Body of pancreas (tissue), 4 donors: ENCODE measurements around the gene CYTH1. TPM values are rescaled to one million over a fixed set of nuclear protein-coding genes. Genes with fewer than 3 reads are reported as not detected.
A peak's percentile ranks its signal among the peaks of the same experiment; 100 is the strongest.

Experiments
- ATAC-seq: fragments of 150-250 bp; one replicate; pipeline ENCODE4 v1.9.1; 2016
- DNase-seq, 4 donors: peaks; one replicate each; pipeline ENCODE4 v3.0.0-alpha.2; 2019
- H3K27ac ChIP-seq, 4 donors: fragments of 200-600 bp; sonication (generic); 1 replicate in 3 of 4; 2 replicates in 1 of 4; pipeline versions ENCODE4 v1.5.1 to v1.6.1; 2016 to 2019; ENCODE audit warnings: mild to moderate bottlenecking in 1 of 4, mixed read lengths in 1 of 4, moderate library complexity in 1 of 4
- H3K27me3 ChIP-seq, 2 donors: fragments of 200-600 bp; sonication (generic); one replicate each; pipeline ENCODE4 v1.6.0; 2016; ENCODE audit warnings: mild to moderate bottlenecking in 1 of 2
- H3K36me3 ChIP-seq, 2 donors: fragments of 200-600 bp; sonication (generic); replicated peaks in 1 of 2; 2 replicates each; pipeline ENCODE4 v1.5.1; 2016; ENCODE audit warnings: low read depth in 2 of 2; ENCODE audit not compliant: insufficient read depth in 1 of 2
- H3K4me1 ChIP-seq: fragments of 200-600 bp; sonication (generic); one replicate; pipeline ENCODE4 v1.6.0; 2016
- H3K4me3 ChIP-seq, 2 donors: fragments of 200-600 bp; sonication (generic); 1 replicate in 1 of 2; 2 replicates in 1 of 2; pipeline ENCODE4 v1.5.1; 2016 to 2019
- H3K9me3 ChIP-seq, 3 donors: fragments of 200-600 bp; sonication (generic); 1 replicate in 2 of 3; 2 replicates in 1 of 3; pipeline ENCODE4 v1.5.1; 2016
- CTCF ChIP-seq, 7 experiments: fragments of 450-650 bp in 4 of 7; fragments of 200-600 bp in 3 of 7; sonication (generic) in 3 of 7; IDR thresholded peaks; one replicate each; pipeline ENCODE4 v1.5.1; 2016 to 2019; ENCODE audit warnings: antibody characterized with exemption in 7 of 7
- POLR2A ChIP-seq, 3 donors: fragments of 450-650 bp; IDR thresholded peaks; one replicate each; pipeline ENCODE4 v1.6.1; 2016; ENCODE audit warnings: antibody characterized with exemption in 3 of 3, mild to moderate bottlenecking in 2 of 3
- WGBS, 2 donors: methylation state at CpG; one replicate each; pipeline ENCODE4 v1.1.5; 2017; 5-methylcytosine and 5-hydroxymethylcytosine counted together
- intact Hi-C: fragments of 100-400 bp; cut with DNase I; formaldehyde crosslinking; loops from one replicate; pipeline ENCODE4 v1.15.1; 2023
- total RNA-seq, 2 donors: library from RNA; depleted of rRNA; stranded (reverse); fragments of >200 nt; gene quantifications; one replicate each; pipeline ENCODE4 v1.1.0, GENCODE V29; 2016

CYTH1 gene
- total RNA-seq, 2 donors from 2014 or later = 32.2 to 60.6 TPM

GRCh38 chr17:78802459-78802858, 20.4 kb upstream of the CYTH1 start:
- Histone ChIP-seq H3K4me1 (no peaks in the 10 kb centered on the region), H3K27ac (no peak overlapping the region), H3K4me3 (no peak overlapping the region), H3K9me3 (no peaks in the 10 kb centered on the region), H3K36me3 (peaks cover 29 to 39% of the 10 kb centered on the region in 2 donors), H3K27me3 (no peaks in the 10 kb centered on the region)
- no peak for DNase-seq
- 93 to 95% methylated on average over 14 of the region's 14 CpGs for WGBS, 2 donors
- intact Hi-C loops = no loop called here
- ATAC-seq = no peak
- TF ChIP-seq CTCF (IDR thresholded peaks at IDR 0.05) (no peak), POLR2A (IDR thresholded peaks at IDR 0.05) (no peak)

GRCh38 chr17:78802008-78802407, 19.9 kb upstream of the CYTH1 start:
- no peak overlapping the region for H3K27ac ChIP-seq
- H3K36me3 ChIP-seq = peaks cover 29 to 38% of the 10 kb centered on the region in 2 donors
- 86 to 91% methylated on average over 29 to 30 of the region's 30 CpGs for WGBS, 2 donors
- no peak for ATAC-seq
- no peak overlapping the region for H3K4me3 ChIP-seq
- H3K9me3 ChIP-seq = no peaks in the 10 kb centered on the region
- DNase-seq = no peak
- H3K27me3 ChIP-seq = no peaks in the 10 kb centered on the region
- intact Hi-C loops = no loop called here
- no peak for TF ChIP-seq POLR2A (IDR thresholded peaks at IDR 0.05)
- no peak for TF ChIP-seq CTCF (IDR thresholded peaks at IDR 0.05)
- H3K4me1 ChIP-seq = no peaks in the 10 kb centered on the region

GRCh38 chr17:78800132-78800931, 18.3 kb upstream of the CYTH1 start:
- H3K4me1 ChIP-seq = no peaks in the 10 kb centered on the region
- intact Hi-C loops = no loop called here
- ATAC-seq = no peak
- peaks cover 19 to 33% of the 10 kb centered on the region in 2 donors for H3K36me3 ChIP-seq
- H3K27ac ChIP-seq = no peak overlapping the region
- 86 to 90% methylated on average over 17 of the region's 18 CpGs for WGBS, 2 donors
- H3K4me3 ChIP-seq = no peak overlapping the region
- no peak for DNase-seq
- TF ChIP-seq CTCF (IDR thresholded peaks at IDR 0.05) (no peak), POLR2A (IDR thresholded peaks at IDR 0.05) (no peak)
- H3K9me3 ChIP-seq = no peaks in the 10 kb centered on the region
- no peaks in the 10 kb centered on the region for H3K27me3 ChIP-seq

GRCh38 chr17:78798695-78799559, 16.9 kb upstream of the CYTH1 start:
- intact Hi-C loops = no loop called here
- DNase-seq (peak in 1 of 4 donors; percentile 34), ATAC-seq (no peak)
- H3K27me3 ChIP-seq = no peaks in the 10 kb centered on the region
- H3K27ac ChIP-seq = no peak overlapping the region
- no peak overlapping the region for H3K4me3 ChIP-seq
- H3K4me1 ChIP-seq = no peaks in the 10 kb centered on the region
- H3K36me3 ChIP-seq = peaks cover 19 to 27% of the 10 kb centered on the region in 2 donors
- no peaks in the 10 kb centered on the region for H3K9me3 ChIP-seq
- TF ChIP-seq CTCF (IDR thresholded peaks at IDR 0.05) (peak in 6 of 7 experiments; percentile 13 to 37 (median 29)), POLR2A (IDR thresholded peaks at IDR 0.05) (no peak)
- 79 to 87% methylated on average over 28 to 33 of the region's 33 CpGs for WGBS, 2 donors
